Adipose tissue (tissue), 3 donors: Measurements from ENCODE around the gene COL25A1. TPM values are rescaled to one million over a fixed set of nuclear protein-coding genes. Genes with fewer than 3 reads are reported as not detected.
"Not testable (repeated sequence)": the region's sequence is repeated elsewhere in the genome, so short reads cannot be mapped to it uniquely, and the experiment has no call there.

ENCODE experiments used
- H3K27ac ChIP-seq: one replicate; pipeline ENCODE4 v1.5.1; 2013; ENCODE audit warnings: low read depth, low read length
- WGBS, 3 donors: extraction: QIAGEN DNeasy Blood & Tissue Kit; methylation state at CpG; one replicate each; pipeline ENCODE4 v1.1.7; 2013; 5-methylcytosine and 5-hydroxymethylcytosine counted together
- polyA plus RNA-seq, 3 donors: library from polyadenylated mRNA; stranded (reverse); fragments of 200-250 nt; gene quantifications; one replicate each; pipeline ENCODE4 v1.2.3, GENCODE V29; 2013
- donor health status: healthy with polysubstance abuse.
- donor health status: Bipolar disorder and iron deficiency.
- donor health status: healthy.

Gene COL25A1
- polyA plus RNA-seq, 3 donors, result 0.32 to 2.1 (median 1.2) TPM

- WGBS, 3 donors, result no CpG with 5 or more reads among the region's 2 CpGs
Measured at GRCh38 chr4:109108215-109108614, 194.2 kb downstream of the COL25A1 start.

GRCh38 chr4:109094056-109094455 is 208.4 kb downstream of the COL25A1 start:
- no peak overlapping the region for H3K27ac ChIP-seq
- 73 to 97% (median 81%) methylated on average over 1 of the region's 1 CpG for WGBS, 3 donors

More at GRCh38 chr4:109108215-109108614, 194.2 kb downstream of the COL25A1 start:
- H3K27ac ChIP-seq, result not testable (repeated sequence)

- H3K27ac ChIP-seq, result no peak overlapping the region
- 72 to 75% (median 73%) methylated on average over 9 of the region's 9 CpGs for WGBS, 3 donors
Measured at GRCh38 chr4:109091727-109092409, 210.6 kb downstream of the COL25A1 start.

- 90 to 94% (median 93%) methylated on average over 3 of the region's 3 CpGs for WGBS, 3 donors
- H3K27ac ChIP-seq, result no peak overlapping the region
Measured at GRCh38 chr4:109083911-109084310, 218.5 kb downstream of the COL25A1 start.

- no peak overlapping the region for H3K27ac ChIP-seq
- 37 to 53% (median 38%) methylated on average over 4 of the region's 4 CpGs for WGBS, 3 donors
Measured at GRCh38 chr4:109079731-109080130, 222.7 kb downstream of the COL25A1 start.

- WGBS, 3 donors, result 30 to 53% (median 50%) methylated on average over 2 of the region's 2 CpGs
- no peak overlapping the region for H3K27ac ChIP-seq
Measured at GRCh38 chr4:109079201-109079600, 223.3 kb downstream of the COL25A1 start.

- WGBS, 3 donors, result 43 to 69% (median 47%) methylated on average over 1 of the region's 1 CpG
- no peak overlapping the region for H3K27ac ChIP-seq
Measured at GRCh38 chr4:109078724-109079123, 223.7 kb downstream of the COL25A1 start.

GRCh38 chr4:109077505-109077904 is 225.0 kb downstream of the COL25A1 start:
- WGBS, 3 donors, result 76 to 86% (median 84%) methylated on average over 3 of the region's 3 CpGs
- no peak overlapping the region for H3K27ac ChIP-seq

GRCh38 chr4:109076709-109077108 is 225.7 kb downstream of the COL25A1 start:
- WGBS, 3 donors, result 96 to 98% (median 97%) methylated on average over 4 of the region's 4 CpGs
- not testable (repeated sequence) for H3K27ac ChIP-seq

GRCh38 chr4:109075621-109076020 is 226.8 kb downstream of the COL25A1 start:
- WGBS, 3 donors, result 87 to 93% (median 93%) methylated on average over 3 of the region's 3 CpGs

GRCh38 chr4:109072595-109072994 is 229.9 kb downstream of the COL25A1 start:
- WGBS, 3 donors, result 42 to 91% (median 52%) methylated on average over 2 of the region's 2 CpGs
- no peak overlapping the region for H3K27ac ChIP-seq

More at GRCh38 chr4:109075621-109076020, 226.8 kb downstream of the COL25A1 start:
- no peak overlapping the region for H3K27ac ChIP-seq

- WGBS, 3 donors, result 83 to 95% (median 83%) methylated on average over 7 of the region's 7 CpGs
- H3K27ac ChIP-seq, result not testable (repeated sequence)
Measured at GRCh38 chr4:109070677-109071076, 231.8 kb downstream of the COL25A1 start.

GRCh38 chr4:109067508-109068235 is 234.8 kb downstream of the COL25A1 start:
- no peak overlapping the region for H3K27ac ChIP-seq
- 28 to 44% (median 43%) methylated on average over 4 of the region's 4 CpGs for WGBS, 3 donors

GRCh38 chr4:109065006-109065405 is 237.5 kb downstream of the COL25A1 start:
- WGBS, 3 donors, result 54 to 83% (median 69%) methylated on average over 4 of the region's 4 CpGs
- H3K27ac ChIP-seq, result no peak overlapping the region

GRCh38 chr4:109053257-109053656 is 249.2 kb downstream of the COL25A1 start:
- 78 to 87% (median 84%) methylated on average over 5 of the region's 5 CpGs for WGBS, 3 donors
- H3K27ac ChIP-seq, result no peak overlapping the region

- no peak overlapping the region for H3K27ac ChIP-seq
- WGBS, 3 donors, result 38 to 65% (median 45%) methylated on average over 1 of the region's 1 CpG
Measured at GRCh38 chr4:109052821-109053220, 249.6 kb downstream of the COL25A1 start.

- 62 to 82% (median 75%) methylated on average over 2 of the region's 2 CpGs for WGBS, 3 donors
- no peak overlapping the region for H3K27ac ChIP-seq
Measured at GRCh38 chr4:109051054-109051453, 251.4 kb downstream of the COL25A1 start.

GRCh38 chr4:109049926-109050325 is 252.5 kb downstream of the COL25A1 start:
- H3K27ac ChIP-seq, result no peak overlapping the region
- 83 to 93% (median 90%) methylated on average over 3 of the region's 3 CpGs for WGBS, 3 donors

GRCh38 chr4:109046471-109047201 is 255.8 kb downstream of the COL25A1 start:
- 5 to 15% (median 13%) methylated on average over 7 of the region's 7 CpGs for WGBS, 3 donors
- no peak overlapping the region for H3K27ac ChIP-seq
